SH-SY5Y (cell line): Measurements from ENCODE around the gene LLGL1.
A peak's percentile ranks its signal among the peaks of the same experiment; 100 is the strongest.

Source experiments
- GATA2 ChIP-seq: IDR thresholded peaks from 2 replicates; pipeline ENCODE4 v1.6.1; 2011; ENCODE audit warnings: mild to moderate bottlenecking, low read depth, low read length
- GATA3 ChIP-seq: IDR thresholded peaks from 2 replicates; pipeline ENCODE4 v1.6.1; 2011; ENCODE audit warnings: low read depth, mild to moderate bottlenecking, low read length, moderate library complexity

Gene LLGL1

DNA sequence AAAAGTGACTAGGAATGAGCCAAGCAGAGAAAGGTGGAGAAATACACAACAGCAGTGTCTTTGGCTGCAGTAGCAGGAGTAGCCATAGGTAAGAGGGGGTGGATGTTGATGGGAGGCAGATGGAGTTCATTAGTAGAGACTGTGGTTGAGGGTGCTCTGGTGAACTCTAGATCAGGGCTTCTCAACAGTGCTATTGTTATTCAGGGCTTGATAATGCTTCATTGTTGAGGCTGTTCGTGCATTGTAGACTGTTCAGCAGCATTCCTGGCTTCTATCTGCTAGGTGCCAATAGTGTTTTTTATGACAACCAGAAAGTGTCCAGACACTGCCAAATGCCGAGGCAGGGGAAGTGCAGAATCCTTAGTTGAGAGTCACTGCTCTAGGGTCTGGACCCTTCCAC is 38.2 kb upstream of the LLGL1 start:
- no peak for TF ChIP-seq GATA3
- TF ChIP-seq GATA2, result no peak

DNA sequence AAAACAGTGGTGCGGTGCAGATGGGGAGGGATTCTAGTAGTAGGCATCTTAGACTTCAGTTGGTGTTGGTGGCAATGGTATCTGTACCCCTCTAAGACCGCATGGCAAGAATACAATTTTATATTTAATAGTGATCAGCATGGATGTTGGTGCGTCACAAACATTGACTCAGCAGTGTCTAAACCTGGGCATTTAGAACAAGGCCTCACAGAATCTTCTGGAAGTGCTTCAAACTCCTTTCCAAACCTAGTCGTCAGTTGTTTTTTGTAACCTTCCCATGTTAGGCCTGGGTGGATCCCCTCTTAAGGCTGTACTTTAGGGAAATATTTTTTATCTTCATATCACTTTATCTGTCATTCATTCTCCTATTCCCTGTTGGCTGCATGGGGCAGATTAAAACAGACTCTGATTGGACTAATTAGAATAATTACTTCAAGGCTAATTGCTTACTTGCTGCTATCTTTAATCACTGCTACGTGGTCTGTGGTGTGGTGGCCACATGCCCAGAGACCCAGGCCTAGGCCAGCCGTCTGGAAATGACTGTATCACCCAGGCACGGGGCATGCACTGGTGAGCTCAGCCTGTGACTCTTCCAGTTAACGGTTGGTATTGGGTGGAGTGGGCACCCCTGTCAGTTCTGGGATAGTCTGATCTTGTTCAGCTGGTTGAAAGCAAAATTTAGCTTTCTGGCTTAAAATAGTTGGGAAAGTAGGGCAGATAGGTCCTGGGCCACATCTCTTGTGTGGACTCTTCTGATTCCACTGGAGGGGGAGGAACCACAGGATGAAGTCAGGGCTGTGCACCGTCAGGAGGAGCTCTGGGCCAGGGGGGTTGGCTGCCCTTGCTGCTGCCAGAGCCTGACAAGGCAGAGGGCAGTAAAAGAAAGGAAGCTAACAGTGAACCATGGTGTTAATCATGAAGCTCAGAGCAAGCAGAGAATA is 37.3 kb upstream of the LLGL1 start:
- peak; percentile 54; the same call in 1 of the 2 replicates for TF ChIP-seq GATA2
- no peak for TF ChIP-seq GATA3

DNA sequence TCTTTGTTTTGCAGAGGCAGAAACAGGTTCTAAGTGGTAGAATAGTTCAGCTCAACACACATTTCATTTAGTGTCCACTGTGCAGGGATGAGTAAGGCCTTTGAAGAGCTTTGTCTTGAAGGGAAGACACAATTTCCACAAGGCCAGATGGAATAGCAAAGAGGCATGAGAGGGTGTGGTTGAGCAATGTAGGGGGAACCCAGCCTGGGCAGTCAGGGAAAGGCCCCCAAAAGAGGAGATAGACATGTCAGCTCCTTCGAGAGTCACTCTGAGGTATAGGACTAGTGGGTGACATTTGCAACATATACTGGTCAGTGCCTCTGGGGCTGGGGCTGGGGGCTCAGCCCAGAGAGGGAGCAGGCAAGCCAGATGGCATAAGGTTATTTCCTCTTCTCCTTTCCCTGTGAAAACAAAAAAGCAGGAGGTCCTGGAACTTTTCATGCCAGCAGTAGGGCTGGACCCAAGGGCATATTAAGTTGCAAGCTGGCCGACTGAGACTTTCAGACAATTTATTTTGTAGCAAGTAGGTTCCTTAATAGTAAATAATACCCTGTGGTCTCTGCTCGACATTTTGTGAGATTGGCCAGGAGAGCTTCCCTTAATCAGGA is 34.7 kb upstream of the LLGL1 start:
- TF ChIP-seq GATA3, result no peak
- TF ChIP-seq GATA2, result no peak

DNA sequence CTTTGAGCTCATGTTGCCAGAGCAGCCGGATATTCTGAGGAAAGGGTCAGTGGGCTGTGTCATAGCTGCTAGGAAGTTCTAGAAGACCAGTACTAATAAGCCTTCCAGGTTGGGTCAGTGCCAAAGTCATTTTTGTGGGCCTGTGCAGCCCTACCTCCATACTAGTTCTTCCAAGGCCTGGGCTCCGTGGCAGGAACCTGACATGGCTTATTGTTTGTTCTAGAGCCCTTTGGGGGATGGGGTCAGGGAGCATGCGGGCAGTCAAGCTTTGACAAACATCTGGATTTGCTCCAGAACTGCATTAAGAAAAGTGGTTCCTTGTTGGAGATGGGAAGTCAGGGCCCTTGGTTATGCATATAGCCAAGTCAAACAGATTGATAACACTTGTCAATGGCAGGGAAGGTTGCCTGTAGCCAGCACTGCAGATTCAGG is 34.2 kb upstream of the LLGL1 start:
- no peak for TF ChIP-seq GATA2
- TF ChIP-seq GATA3, result no peak

DNA sequence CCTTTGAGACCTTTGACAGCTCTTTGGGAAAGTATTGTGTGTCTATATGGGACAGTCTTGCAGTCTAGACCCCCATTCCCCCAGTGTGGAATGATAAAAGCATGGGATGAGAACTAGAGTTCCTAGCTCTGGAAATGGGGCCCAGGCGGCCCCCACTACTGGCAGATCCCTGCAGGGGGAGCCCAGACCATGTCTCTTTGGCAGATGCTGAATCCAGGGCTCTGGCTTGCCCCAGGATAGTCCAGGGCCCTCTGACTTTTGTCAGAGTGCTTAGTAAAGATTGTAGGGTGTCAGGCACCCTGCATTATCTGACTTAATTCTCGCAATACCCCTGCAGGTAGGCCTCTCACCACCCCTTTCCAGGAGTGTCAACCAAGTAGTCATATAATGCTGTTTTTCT is 33.5 kb upstream of the LLGL1 start:
- TF ChIP-seq GATA2, result no peak

DNA sequence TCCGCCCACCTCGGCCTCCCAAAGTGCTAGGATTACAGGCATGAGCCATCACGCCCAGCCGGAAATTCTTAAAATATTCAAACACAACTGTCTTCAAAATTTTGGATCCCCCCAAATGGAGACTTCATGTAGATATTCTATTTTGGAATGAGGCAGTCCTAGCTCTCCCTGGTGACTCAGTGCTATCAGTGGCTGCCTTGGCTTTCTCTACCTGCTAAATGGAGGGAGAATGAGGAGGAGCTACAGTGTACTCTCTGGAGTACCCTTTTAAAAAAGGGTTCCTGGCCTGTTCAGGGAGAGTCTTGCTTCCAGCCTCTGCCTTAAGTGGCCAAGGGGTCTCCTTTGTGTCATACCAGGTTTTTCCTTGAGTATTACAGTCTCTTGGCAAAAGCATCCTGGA is 31.0 kb upstream of the LLGL1 start:
- no peak for TF ChIP-seq GATA3
- no peak for TF ChIP-seq GATA2

DNA sequence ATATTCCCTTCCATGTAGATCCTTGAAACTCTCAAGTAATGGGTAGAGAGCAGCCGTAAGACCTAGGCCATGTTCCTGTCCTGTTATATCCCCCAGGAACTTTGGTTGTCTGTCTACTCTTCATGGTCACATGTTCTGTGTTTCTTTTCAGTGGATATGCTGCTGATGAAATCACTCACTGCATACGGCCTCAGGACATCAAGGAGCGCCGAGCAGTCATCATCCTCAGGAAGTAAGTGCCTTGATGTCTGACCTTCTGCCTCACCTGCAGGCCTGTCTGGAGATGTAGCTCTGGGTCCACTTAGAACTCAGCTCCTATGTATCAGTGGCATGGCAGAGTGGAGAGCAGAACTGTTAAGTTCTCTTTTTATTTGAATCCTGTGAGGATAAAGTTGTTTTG is 30.6 kb upstream of the LLGL1 start:
- TF ChIP-seq GATA3 (no peak), GATA2 (no peak)

DNA sequence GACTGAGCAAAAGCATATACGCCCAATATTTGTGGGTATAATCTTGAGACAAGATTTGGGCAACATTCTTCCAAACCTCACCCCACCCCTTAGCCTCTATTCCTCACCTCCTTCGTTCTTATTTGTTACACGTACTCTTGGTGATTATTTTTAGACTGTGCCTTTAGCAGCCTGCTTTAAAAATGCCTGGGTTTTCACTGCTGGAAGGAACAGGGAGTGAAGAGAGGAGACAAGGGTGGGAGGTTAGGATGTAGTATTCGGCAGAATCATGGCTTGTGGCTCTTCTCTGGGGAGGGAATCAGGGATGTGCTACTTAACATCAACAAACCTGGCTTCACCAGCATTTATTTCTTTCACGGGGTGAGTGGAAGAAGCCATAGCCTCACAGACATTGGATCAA is 30.2 kb upstream of the LLGL1 start:
- TF ChIP-seq GATA3 (no peak), GATA2 (no peak)

DNA sequence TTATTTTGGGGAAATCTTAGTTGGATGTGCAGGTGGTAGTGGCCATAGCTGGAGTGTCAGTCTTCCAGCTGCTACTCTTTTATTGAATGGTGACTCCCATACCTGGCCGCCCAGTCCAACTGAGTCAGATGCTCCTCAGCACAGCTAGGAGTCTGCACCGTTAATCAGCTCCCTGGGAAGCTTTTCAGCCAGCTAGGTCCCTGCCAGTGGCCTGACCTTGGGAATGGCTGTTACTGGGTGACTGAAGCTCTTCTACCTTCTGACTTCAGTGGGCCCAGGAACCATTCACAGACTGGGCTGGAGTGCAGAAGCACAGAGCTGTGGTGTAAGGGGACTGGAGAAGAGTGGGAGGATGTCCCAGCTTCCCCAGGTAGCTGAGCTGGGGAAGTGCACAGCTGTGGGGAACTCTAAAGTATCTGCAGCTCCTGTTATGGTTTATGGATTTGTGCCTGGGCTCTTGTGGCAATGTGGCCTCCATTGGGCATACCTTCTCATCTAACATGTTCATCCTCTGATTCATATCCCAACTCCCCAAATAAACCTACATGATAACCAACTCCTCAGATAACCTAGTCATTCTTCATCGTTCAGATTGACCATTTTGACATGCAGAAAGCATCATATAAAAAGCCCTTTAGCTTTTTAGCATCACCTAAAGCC is 27.8 kb upstream of the LLGL1 start:
- TF ChIP-seq GATA2 (no peak), GATA3 (no peak)

DNA sequence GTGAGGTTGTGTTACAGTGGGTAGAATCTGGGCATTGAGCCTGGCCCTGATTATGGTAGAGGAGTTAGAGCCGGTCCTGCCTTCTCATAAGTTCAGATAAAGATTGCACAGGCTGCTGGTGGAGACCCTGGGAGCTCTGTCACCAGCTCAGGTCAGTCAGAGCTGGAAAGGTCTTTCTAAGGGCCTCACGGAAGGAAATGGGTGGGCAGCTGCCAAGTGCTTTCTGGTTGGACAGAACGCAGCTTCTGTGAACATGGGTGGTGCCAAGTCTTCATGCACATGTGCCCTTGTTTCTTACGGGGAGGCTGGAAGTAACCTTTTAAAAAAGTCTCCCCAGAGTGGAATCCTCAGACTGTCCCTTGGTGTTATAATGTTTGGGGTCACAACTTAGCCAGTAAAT is 26.9 kb upstream of the LLGL1 start:
- TF ChIP-seq GATA2, result no peak
- TF ChIP-seq GATA3, result no peak

DNA sequence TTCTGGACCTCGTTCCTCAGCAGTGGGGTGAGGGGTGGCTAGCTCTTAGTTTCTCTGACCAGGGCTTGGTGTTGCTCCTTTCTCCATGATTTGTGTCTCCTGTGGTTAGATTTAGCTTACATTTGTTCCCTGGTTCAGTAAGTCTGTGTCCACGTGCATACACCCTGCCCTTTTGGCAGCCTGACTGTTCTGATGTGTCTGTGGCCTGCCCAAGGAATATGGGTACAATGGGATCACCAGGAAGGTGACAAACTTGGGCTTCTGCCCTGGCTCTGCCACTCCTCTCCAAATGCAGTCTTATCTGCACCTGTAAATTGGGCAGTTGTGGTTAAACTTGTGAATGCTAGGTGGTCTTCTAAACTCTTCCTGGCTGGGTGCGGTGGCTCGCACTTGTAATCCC is 24.3 kb upstream of the LLGL1 start:
- TF ChIP-seq GATA3, result no peak
- no peak for TF ChIP-seq GATA2

DNA sequence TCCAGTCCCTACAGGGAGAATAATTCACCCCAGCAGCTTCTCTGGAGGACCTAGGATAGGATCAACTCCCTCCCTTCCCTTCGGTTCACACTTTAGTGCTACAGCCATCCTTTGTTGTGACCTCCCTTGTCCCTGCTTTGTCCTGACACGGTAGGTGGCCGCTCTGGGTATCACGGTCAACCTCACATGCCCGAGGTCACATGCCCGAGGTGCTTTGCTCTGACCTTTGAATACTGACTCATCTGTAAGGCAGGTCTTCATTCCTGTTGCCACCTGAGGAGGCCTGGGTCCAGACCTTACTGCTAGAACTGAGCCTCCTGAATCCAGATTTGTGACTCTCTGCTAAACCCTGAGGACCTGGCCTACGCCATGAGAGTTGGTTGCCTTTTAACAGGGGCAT is 22.1 kb upstream of the LLGL1 start:
- TF ChIP-seq GATA3, result no peak
- TF ChIP-seq GATA2, result no peak

DNA sequence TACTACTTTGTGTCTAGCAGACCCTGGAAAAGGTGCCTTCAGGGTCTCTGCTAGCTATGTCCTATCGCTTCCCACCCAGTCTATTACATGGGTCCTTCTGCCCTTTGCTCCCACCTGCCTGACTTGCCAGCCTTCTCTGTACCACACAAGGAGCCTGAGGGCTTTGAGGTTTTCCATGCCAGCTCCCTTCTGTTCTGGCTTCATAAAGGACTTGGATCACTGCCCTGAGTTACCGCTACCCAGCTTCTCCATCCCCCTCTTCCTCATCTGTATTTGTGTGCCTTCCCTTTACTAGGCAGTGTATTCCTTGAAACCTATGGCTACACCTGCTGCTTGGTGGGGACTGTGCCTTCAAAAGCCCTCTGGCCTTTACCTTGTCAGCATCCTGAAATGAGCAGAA is 19.6 kb upstream of the LLGL1 start:
- no peak for TF ChIP-seq GATA3
- TF ChIP-seq GATA2, result no peak

DNA sequence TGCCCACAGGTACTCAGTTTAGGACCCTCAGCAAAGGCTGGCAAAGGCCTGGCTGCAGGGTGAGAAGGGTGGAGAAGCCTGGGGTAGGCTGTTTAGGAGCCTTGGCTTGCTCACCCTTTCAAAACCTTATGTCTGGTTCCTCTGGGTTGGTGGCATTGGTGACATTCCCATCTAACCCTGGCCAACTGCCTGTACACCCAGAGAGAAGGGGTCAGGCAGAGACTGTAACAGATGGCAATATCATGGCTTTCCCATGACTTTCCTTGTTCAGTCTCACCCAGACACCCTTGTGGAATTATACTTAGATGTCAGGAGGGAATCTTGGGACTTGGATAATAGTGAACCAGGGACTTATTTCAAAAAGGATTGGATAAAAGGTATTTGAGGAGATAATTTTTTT is 18.5 kb upstream of the LLGL1 start:
- TF ChIP-seq GATA3, result no peak
- TF ChIP-seq GATA2, result no peak

DNA sequence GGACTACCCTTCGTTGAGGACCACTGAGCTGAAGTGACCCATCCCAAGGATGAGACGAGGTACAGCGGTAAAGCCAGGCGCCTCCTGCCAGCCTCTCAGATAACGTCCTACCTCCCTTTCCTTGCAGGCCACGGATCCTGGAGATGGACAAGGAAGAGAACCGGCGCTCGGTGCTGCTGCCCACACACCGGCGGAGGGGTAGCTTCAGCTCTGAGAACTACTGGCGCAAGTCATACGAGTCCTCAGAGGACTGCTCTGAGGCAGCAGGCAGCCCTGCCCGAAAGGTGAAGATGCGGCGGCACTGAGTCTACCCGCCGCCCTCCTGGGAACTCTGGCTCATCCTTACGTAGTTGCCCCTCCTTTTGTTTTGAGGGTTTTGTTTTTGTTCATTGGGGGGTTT is 17.3 kb upstream of the LLGL1 start:
- no peak for TF ChIP-seq GATA3
- TF ChIP-seq GATA2, result no peak
